Tracheal epithelial cell (primary cell): ENCODE results near the gene TCTN2. TPM values are rescaled to one million over a fixed set of nuclear protein-coding genes. Genes with fewer than 3 reads are reported as not detected.

Experiments
- total RNA-seq: library from RNA; depleted of rRNA; stranded (reverse); fragments of >200 nt; gene quantifications from 2 replicates; pipeline ENCODE4 v1.2.1, GENCODE V29; 2014

The TCTN2 gene
- 3.1 and 3.2 TPM in 2 replicates for total RNA-seq

GRCh38 chr12:123670882-123671728 lies at the start of gene TCTN2:
Gene TCTN2, plus strand, starts transcription at chr12:123671113. Its CDS starts 128 bp downstream, at chr12:123671241.

GRCh38 chr12:123633379-123634141 lies 37.4 kb upstream of the TCTN2 start, which contains the start of the genes EIF2B1 and GTF2H3:
Gene EIF2B1, minus strand, starts transcription at chr12:123633686. Its CDS starts 129 bp downstream, at chr12:123633557.
Gene GTF2H3, plus strand, starts transcription at chr12:123633829. Its CDS starts 31 bp downstream, at chr12:123633860.

Other genes with a start within 250 kb of the TCTN2 start
- 3.0 and 3.9 TPM in 2 replicates for gene RILPL2, start 234.4 kb upstream of the TCTN2 start, total RNA-seq
- gene SNRNP35, start 213.0 kb upstream of the TCTN2 start, total RNA-seq = 8.9 and 9.2 TPM in 2 replicates
- gene RILPL1, start 137.4 kb upstream of the TCTN2 start, total RNA-seq = 5.3 and 6.4 TPM in 2 replicates
- gene TMED2, start 86.6 kb upstream of the TCTN2 start, total RNA-seq = 383 and 386 TPM in 2 replicates
- gene DDX55, start 69.0 kb upstream of the TCTN2 start, total RNA-seq = 15.2 and 25.6 TPM in 2 replicates
- 62.2 and 72.3 TPM in 2 replicates for gene EIF2B1, start 37.4 kb upstream of the TCTN2 start, total RNA-seq
- gene GTF2H3, start 37.3 kb upstream of the TCTN2 start, total RNA-seq = 61.4 and 68.0 TPM in 2 replicates
- 17.3 and 36.1 TPM in 2 replicates for gene ATP6V0A2, start 41.2 kb downstream of the TCTN2 start, total RNA-seq
- under 0.01 TPM in 2 replicates for gene DNAH10, start 91.2 kb downstream of the TCTN2 start, total RNA-seq